Endothelial cell (in vitro differentiated cells): Measurements from ENCODE around the gene FAM131A. TPM values are rescaled to one million over a fixed set of nuclear protein-coding genes. Genes with fewer than 3 reads are reported as not detected.

Experiments used
- DNase-seq: peaks from one replicate; pipeline ENCODE4 v3.0.0; 2021; ENCODE audit warnings: low spot score
- H3K27ac Mint-ChIP-seq: one replicate; pipeline ENCODE4 v1.8.0; 2021; ENCODE audit warnings: mixed read lengths, inconsistent platforms; ENCODE audit not compliant: unreplicated experiment
- H3K27me3 Mint-ChIP-seq: one replicate; pipeline ENCODE4 v1.8.0; 2021; ENCODE audit warnings: mild to moderate bottlenecking, moderate library complexity, mixed read lengths, inconsistent platforms; ENCODE audit not compliant: unreplicated experiment
- H3K36me3 Mint-ChIP-seq: one replicate; pipeline ENCODE4 v1.8.0; 2021; ENCODE audit warnings: mild to moderate bottlenecking, low read depth, mixed read lengths, inconsistent platforms; ENCODE audit not compliant: unreplicated experiment
- H3K4me1 Mint-ChIP-seq: one replicate; pipeline ENCODE4 v1.8.0; 2021; ENCODE audit warnings: mild to moderate bottlenecking, mixed read lengths, inconsistent platforms; ENCODE audit not compliant: unreplicated experiment
- H3K4me3 Mint-ChIP-seq: one replicate; pipeline ENCODE4 v1.8.0; 2021; ENCODE audit warnings: mild to moderate bottlenecking, mixed read lengths, inconsistent platforms; ENCODE audit not compliant: unreplicated experiment
- H3K9me3 Mint-ChIP-seq: one replicate; pipeline ENCODE4 v1.8.0; 2021; ENCODE audit warnings: mixed read lengths, inconsistent platforms; ENCODE audit not compliant: unreplicated experiment
- CTCF ChIP-seq: fragments of 200-600 bp; sonication (generic); IDR thresholded peaks from one replicate; pipeline ENCODE4 v1.5.0; 2021; ENCODE audit warnings: antibody characterized with exemption; ENCODE audit not compliant: unreplicated experiment
- total RNA-seq: library from RNA; stranded (reverse); fragmentation: NEBNext Ultra II Directional; extraction: Animal tissue kit (Norgen Biotek cat#: 25700); gene quantifications from one replicate; pipeline ENCODE4 v1.2.1, GENCODE V29; 2021; ENCODE audit not compliant: unreplicated experiment

FAM131A gene
- total RNA-seq, 1 donor from 2014 or later: 15.8 TPM

GRCh38 chr3:184382326-184383032 is 45.1 kb downstream of the FAM131A start:
- Mint-ChIP-seq H3K36me3 (no peaks in the 10 kb centered on the region), H3K4me3 (no peak overlapping the region), H3K9me3 (no peaks in the 10 kb centered on the region), H3K27me3 (peaks cover 30% of the 10 kb centered on the region), H3K27ac (no peak overlapping the region), H3K4me1 (peaks cover 15% of the 10 kb centered on the region)
- TF ChIP-seq CTCF: no peak
- DNase-seq: no peak

- H3K4me3 Mint-ChIP-seq: no peak overlapping the region
- DNase-seq: no peak
- peaks cover 31% of the 10 kb centered on the region for H3K27me3 Mint-ChIP-seq
- H3K9me3 Mint-ChIP-seq: no peaks in the 10 kb centered on the region
- no peak overlapping the region for H3K27ac Mint-ChIP-seq
- TF ChIP-seq CTCF: no peak
- peaks cover 11% of the 10 kb centered on the region for H3K4me1 Mint-ChIP-seq
- no peaks in the 10 kb centered on the region for H3K36me3 Mint-ChIP-seq
Measured at GRCh38 chr3:184383033-184383740, 45.8 kb downstream of the FAM131A start.

GRCh38 chr3:184384342-184384741 is 46.9 kb downstream of the FAM131A start:
- Mint-ChIP-seq H3K27ac (no peak overlapping the region), H3K4me3 (no peak overlapping the region), H3K4me1 (peaks cover under 1% of the 10 kb centered on the region), H3K9me3 (no peaks in the 10 kb centered on the region), H3K27me3 (peaks cover 29% of the 10 kb centered on the region), H3K36me3 (no peaks in the 10 kb centered on the region)
- TF ChIP-seq CTCF: no peak
- DNase-seq: no peak

- no peak for TF ChIP-seq CTCF
- H3K27ac Mint-ChIP-seq: no peak overlapping the region
- H3K27me3 Mint-ChIP-seq: peaks cover 28% of the 10 kb centered on the region
- no peaks in the 10 kb centered on the region for H3K4me1 Mint-ChIP-seq
- H3K9me3 Mint-ChIP-seq: no peaks in the 10 kb centered on the region
- H3K36me3 Mint-ChIP-seq: no peaks in the 10 kb centered on the region
- DNase-seq: no peak
- H3K4me3 Mint-ChIP-seq: no peak overlapping the region
Measured at GRCh38 chr3:184384856-184385422, 47.5 kb downstream of the FAM131A start.
